Suppressor macrophage (primary cell): Measurements from ENCODE around the gene PDS5B.

Source experiments
- DNase-seq, 4 experiments: peaks; one replicate each; pipeline ENCODE4 v3.0.0-alpha.2; 2020 to 2022

Gene PDS5B

DNA sequence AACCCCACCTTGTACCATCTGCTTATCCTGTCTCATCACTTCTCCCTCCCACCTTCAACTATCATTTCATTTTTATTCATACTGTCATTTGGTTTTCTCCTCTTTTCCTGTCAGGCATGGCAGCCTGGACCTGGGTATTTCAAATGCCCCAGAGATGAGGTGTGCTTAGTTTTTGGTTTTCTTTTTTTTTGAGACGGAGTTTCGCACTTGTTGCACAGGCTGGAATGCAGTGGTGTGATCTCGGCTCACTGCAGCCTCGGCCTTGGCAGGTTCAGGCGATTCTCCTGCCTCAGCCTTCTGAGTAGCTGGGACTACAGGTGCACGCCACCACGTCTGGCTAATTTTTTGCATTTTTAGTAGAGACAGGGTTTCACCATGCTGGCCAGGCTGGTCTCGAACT is 5.8 kb downstream of the PDS5B start:
- no peak for DNase-seq

DNA sequence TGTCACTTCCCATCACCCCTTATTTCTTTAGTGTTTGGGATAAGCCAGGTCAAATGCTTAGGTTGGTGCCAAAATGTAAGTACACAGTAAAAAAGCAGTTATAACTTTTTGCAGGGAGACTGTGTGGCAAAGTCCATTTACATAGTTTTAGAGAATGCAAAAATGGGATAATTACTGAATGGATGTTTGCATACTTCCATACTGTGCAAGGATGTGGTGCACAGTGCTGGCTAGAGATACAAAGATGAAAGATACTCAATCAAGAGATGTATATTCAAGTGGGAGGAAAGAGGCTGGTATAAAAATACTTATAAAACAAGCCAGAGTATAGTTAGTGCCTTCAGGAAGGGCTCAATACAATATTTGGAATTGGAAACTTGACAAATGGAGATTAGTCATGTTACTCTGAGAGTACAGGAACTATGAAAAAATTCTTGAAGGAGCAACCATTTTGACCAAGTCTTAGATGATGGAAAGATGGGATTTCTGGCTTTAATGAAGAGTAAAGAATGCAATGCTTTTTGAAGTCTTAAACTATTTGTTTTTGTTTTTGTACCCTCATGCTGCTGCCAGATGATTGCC is 8.0 kb downstream of the PDS5B start:
- no peak for DNase-seq

GRCh38 chr13:32595306-32595705 is 9.1 kb downstream of the PDS5B start:
- no peak for DNase-seq

DNA sequence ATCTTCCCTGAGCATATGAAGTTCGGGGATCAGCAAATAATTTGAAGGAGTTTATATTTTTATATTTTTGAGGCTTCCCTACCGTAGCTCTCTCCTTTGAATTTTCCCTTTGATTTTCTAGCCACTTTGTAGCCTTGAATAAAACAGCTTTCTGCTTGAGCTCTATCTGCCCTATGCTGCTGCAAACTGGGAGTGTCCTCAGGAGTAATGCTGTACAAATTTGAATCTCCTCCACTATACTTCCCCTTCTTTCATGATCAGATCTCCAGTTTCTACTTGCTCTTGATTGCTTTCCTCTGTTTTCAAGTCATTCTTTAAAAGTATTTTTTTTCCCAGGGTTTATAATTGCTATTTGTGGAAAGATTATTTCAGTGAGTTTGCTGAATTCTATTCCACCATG is 14.6 kb downstream of the PDS5B start:
- peak in 1 of 4 experiments; percentile 26 for DNase-seq

DNA sequence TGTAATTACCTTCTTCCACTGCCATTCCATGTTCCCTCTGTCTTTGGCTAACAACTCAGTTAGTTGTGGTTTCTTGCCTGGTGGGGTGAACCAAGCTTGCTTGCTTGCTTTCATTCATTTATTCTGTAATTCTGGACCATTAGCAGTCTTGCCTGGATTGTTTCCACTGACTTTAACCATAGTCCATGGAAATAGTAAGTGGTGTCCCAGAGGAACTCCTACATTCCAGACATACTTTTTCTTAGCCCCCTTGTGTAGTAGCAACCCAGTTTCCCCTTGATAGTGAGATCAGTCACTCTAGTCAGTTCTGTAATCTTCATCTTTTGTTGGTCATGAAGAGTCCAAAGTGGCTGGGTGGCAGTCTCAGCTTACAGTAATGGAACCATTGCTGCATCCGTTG is 23.2 kb downstream of the PDS5B start:
- no peak for DNase-seq

- no peak for DNase-seq
Measured at GRCh38 chr13:32610538-32610937, 24.3 kb downstream of the PDS5B start.

- no peak for DNase-seq
Measured at GRCh38 chr13:32610977-32611376, 24.7 kb downstream of the PDS5B start.

- no peak for DNase-seq
Measured at GRCh38 chr13:32616883-32617511, 30.7 kb downstream of the PDS5B start.

DNA sequence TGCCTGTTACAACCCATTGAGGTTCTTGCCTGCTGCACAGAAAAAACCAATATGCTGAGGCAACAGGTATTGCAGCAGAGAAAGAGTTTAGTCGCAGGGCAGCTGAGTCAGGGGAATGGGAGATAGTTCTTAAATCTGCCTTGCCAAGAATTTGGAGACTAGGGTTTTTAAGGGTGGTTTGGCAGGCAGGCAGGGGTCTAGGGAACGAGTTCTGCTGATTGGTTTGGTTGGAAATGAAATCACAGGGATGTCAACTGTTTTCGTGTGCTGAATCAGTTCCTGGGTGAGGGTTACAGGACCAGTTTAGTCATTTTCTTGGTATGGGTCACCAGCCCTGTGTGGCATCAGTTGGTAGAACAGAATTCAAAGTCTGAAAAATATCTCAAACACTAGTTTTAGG is 36.6 kb downstream of the PDS5B start:
- DNase-seq: no peak

GRCh38 chr13:32624441-32624840 is 38.2 kb downstream of the PDS5B start:
- no peak for DNase-seq

GRCh38 chr13:32627793-32628192 is 41.5 kb downstream of the PDS5B start:
- peak in 2 of 4 experiments; percentile 18 to 28 for DNase-seq

DNA sequence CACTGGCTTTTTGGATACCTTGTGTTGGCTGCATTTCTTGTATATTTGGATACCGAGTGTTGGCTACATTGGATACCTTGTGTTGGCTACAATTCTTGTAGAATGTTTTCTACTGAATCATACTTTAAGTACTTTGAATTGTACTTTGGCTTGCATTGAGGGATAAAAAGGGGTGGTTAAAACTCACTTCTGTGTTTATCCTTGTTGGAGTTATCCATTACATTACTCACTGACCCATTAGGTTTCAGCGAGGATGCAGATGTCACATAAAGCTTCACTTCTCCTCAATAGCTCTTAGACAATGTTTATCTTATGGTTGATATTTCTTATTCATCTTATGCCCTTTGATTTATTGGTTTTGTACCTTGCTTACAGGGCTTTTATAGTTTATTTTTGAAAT is 43.1 kb downstream of the PDS5B start:
- DNase-seq: no peak

GRCh38 chr13:32629866-32630265 is 43.6 kb downstream of the PDS5B start:
- DNase-seq: no peak

DNA sequence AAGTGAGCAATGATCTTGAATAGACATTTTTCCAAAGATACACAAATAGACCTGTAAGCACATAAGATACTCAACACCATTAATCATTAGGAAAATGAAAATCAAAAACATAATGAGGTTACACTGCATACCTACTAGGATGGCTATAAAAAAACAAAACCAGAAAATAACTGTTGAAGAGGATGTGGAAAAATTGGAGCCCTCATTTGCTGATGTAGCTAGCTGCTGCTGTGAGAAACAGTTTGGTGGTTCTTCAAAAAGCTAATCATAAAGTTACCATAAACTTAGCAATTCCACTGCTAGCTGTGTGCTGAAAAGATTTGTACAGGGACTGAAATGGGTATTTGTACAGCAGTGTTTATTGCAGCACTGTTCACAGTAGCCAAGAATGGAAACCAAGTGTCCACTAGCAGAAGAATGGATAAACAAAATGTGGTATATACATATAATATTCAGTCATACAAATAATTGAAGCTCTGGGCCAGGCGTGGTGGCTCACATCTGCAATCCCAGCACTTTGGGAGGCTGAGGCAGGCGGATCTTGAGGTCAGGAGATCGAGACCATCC is 46.2 kb downstream of the PDS5B start:
- no peak for DNase-seq

DNA sequence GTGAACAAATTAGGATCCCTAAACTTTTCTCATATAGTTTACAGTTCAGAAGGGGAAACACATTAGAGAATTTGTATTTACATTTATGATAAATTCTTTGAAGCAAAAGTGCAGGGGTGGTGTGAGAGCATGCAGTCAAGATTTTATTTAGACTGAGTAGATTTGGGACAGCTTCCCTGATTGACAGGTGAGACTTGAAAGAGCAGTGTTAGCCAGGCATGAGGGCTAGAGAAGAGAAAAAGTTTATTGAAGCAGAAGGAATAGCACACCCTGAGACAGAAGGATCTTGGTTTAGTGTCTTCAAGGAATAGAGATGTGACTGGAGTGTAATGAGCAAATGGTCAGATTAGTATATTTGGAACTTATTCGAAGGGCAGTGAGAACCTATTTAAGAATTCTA is 50.5 kb downstream of the PDS5B start:
- DNase-seq: no peak

GRCh38 chr13:32638739-32639138 is 52.5 kb downstream of the PDS5B start:
- peak in 3 of 4 experiments; percentile 8 to 32 (median 28) for DNase-seq

DNA sequence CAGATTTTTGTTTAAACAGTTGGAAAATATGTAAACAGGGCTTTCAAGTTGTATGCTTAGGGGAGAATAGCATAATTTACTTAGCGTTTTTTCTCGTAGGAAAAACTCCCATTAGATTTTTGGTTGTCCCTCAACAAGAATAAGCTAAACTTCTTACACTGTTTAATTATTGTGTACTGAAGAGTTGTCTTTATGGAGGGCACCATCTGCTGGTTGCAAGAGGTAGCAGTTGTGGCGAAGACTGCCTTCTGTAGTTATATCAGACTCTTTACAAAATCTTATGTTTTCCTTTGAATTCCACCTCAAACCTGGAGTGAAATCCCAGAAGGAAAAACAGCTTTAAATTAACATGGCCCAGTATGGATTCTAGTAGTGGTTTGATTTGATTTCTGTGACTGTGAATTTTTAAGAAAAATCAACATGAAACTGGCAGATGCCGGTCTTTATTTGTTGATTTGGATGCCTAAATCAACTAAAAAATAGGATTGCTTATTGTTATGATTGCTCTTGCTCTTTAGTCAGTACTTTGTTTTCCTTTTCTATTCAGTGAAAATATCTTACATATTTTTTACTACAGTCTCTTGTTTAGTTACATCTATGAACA is 53.4 kb downstream of the PDS5B start:
- peak; percentile 53 to 79 (median 68) for DNase-seq

GRCh38 chr13:32642316-32642715 is 56.1 kb downstream of the PDS5B start:
- DNase-seq: no peak

DNA sequence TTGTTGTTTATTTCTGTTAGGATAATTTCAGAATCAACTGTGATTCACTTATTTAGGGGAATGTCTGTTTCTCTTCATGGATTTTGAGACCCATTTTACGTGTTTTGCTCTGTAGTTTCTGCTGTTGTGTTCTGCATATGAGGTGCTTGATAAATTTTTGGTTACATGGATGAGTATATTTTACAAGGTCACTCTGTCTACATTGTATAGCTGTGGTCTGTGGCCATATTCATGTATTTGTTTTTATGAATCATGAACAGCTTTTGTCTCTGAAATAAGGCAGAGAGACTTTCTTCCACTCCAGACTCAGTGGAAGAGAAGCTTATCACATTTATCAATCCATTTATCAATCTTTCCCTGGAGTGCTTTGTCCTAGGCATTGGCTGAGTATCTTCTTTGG is 56.6 kb downstream of the PDS5B start:
- no peak for DNase-seq

DNA sequence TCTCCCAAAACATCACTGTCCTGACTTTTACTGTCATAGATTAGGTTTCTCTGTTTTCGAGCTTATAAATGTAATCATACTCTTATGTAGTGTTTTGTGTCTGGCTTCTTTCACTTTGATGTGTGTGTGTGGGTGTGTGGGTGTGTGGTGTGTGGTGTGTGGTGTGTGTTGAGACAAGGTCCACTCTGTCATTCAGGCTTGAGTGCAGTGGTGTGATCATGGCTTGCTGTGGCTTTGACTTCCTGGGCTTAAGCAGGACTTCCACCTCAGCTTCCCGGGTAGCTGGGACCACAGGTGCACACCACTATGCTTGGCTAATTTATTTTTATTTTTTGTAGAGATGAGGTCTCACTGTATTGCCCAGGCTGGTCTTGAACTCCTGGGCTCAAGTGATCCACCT is 59.6 kb downstream of the PDS5B start:
- DNase-seq: no peak

DNA sequence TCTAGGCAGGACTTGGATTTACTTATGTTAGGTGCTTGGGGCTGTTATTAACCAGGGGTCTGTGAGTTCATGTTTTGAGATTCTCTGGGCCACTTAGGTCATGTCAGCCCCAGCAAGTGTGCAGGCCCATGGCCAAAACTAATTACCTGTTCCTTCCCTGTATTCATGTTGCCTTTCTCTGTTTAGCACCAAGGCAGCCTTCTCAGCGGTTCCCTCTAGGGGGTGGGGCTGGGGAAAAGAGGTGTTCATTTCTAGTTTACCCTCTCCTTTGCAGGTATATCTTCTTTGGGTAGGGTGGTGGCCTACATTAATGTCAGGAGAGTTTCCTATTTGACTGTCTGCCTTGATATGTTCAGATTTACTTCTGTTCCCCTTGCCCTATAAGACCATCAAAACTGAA is 61.7 kb downstream of the PDS5B start:
- no peak for DNase-seq

DNA sequence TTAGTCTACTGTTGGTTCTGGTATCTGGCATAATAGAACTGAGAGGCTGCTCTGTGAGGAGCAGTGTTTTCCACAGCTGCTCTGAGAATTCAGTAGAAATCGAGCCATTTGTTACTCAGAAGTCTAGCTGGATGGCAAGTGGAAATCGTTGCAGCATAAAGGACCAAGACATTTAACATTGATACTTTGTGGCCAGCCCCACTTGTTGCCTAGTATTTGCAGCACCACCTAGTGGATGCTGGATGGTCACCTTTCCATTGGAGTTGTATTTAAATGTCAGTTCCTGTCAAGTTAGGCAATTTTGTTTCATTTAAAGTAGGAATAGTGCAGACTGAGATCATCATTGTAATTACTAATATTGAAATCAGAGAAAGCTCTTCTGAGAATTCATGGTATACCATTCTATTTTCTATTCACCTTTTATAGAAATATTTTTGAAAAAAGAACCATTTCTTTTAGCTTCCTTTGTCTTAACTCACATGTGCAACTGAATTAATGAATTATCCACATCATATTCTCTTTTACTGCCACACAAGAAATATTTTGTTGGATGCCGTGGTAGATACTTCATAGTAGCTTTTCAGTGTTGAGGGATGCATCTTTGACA is 64.6 kb downstream of the PDS5B start:
- peak; percentile 62 to 78 (median 72) for DNase-seq

- DNase-seq: no peak
Measured at GRCh38 chr13:32657309-32657708, 71.1 kb downstream of the PDS5B start.

GRCh38 chr13:32659736-32660135 is 73.5 kb downstream of the PDS5B start:
- no peak for DNase-seq
